HCT116 (cell line): Measurements from ENCODE around the gene IL3. TPM values are rescaled to one million over a fixed set of nuclear protein-coding genes. Genes with fewer than 3 reads are reported as not detected.

Experiments used
- ATAC-seq: fragments of 200-7000 bp; cut with Tn5 transposase; 2 replicates; pipeline ENCODE4 v1.9.1; 2020; ENCODE audit warnings: mild to moderate bottlenecking, moderate library complexity
- BruUV-seq: library from RNA; stranded (reverse); fragments of 400-500 nt; replicated peaks from 2 replicates; lab custom pipeline; 2021; lab: Mats Ljungman, UMichigan
- CTCF ChIA-PET: fragments of 300-600 bp; sonication (Branson Sonifier 250); formaldehyde crosslinking; loops from one replicate; lab custom pipeline; 2021; ENCODE audit warnings: antibody characterized with exemption; lab: Charles Lee
- POLR2A ChIA-PET: fragments of 300-600, 350-600 bp; sonication (Branson Sonifier 250); formaldehyde crosslinking; loops from one replicate; lab custom pipeline; 2021; ENCODE audit warnings: antibody characterized with exemption; lab: Charles Lee
- RAD21 ChIA-PET, 2 experiments: fragments of 300-600 bp; sonication (Branson Sonifier 250); formaldehyde crosslinking; loops; one replicate each; lab custom pipeline; 2023; ENCODE audit warnings: low total read pairs in 2 of 2; ENCODE audit not compliant: uncharacterized antibody in 2 of 2, unreplicated experiment in 2 of 2, low non-redundant PET in 1 of 2; lab: Charles Lee
- DNase-seq: peaks from one replicate; pipeline ENCODE4 v3.0.0-alpha.2; 2010; ENCODE audit warnings: low read depth, low spot score
- H2AFZ ChIP-seq: fragments of 200-600 bp; shearing (Covaris generic), sonication (generic); 2 replicates; pipeline ENCODE4 v1.6.1; 2017; ENCODE audit warnings: low read depth, mixed run types, mixed read lengths, antibody characterized with exemption, low read length; ENCODE audit not compliant: poor library complexity, severe bottlenecking
- H3K27ac ChIP-seq: 2 replicates; pipeline ENCODE4 v1.5.1; 2012; ENCODE audit warnings: low read depth, low read length
- H3K27me3 ChIP-seq: fragments of 200-600 bp; sonication (generic); 2 replicates; pipeline ENCODE4 v1.6.1; 2016; ENCODE audit warnings: mixed run types, low read length, mixed read lengths; ENCODE audit not compliant: insufficient read depth
- H3K36me3 ChIP-seq, 2 experiments: fragments of 200-500 bp in 1 of 2; fragments of 200-600 bp in 1 of 2; sonication (Bioruptor generic) in 1 of 2; sonication (generic) in 1 of 2; 2 replicates each; pipeline versions ENCODE4 v1.5.1 to v1.6.1; 2014 to 2016; ENCODE audit warnings: low read length in 2 of 2, inconsistent platforms in 1 of 2, mixed read lengths in 1 of 2, mixed run types in 1 of 2; ENCODE audit not compliant: insufficient read depth in 2 of 2, control insufficient read depth in 1 of 2
- H3K4me1 ChIP-seq, 2 experiments: fragments of 200-600 bp in 1 of 2; sonication (generic) in 1 of 2; 2 replicates each; pipeline versions ENCODE4 v1.5.1 to v1.6.1; 2012 to 2017; ENCODE audit warnings: low read length in 2 of 2, inconsistent platforms in 1 of 2, mild to moderate bottlenecking in 1 of 2, mixed read lengths in 1 of 2, mixed run types in 1 of 2, moderate library complexity in 1 of 2; ENCODE audit not compliant: insufficient read depth in 2 of 2, control insufficient read depth in 1 of 2
- H3K4me2 ChIP-seq: fragments of 200-600 bp; sonication (generic); 2 replicates; pipeline ENCODE4 v1.6.1; 2017; ENCODE audit warnings: mixed run types, low read length, mixed read lengths
- H3K4me3 ChIP-seq, 2 experiments: fragments of 200-600 bp in 1 of 2; sonication (generic) in 1 of 2; replicated peaks in 1 of 2; 2 replicates each; pipeline ENCODE4 v1.5.1; 2011 to 2016; ENCODE audit warnings: low read length in 2 of 2, control low read depth in 1 of 2, low read depth in 1 of 2, mild to moderate bottlenecking in 1 of 2, mixed read lengths in 1 of 2, mixed run types in 1 of 2
- H3K79me2 ChIP-seq: fragments of 200-600 bp; sonication (generic); 2 replicates; pipeline ENCODE4 v1.6.1; 2017; ENCODE audit warnings: mild to moderate bottlenecking, mixed run types, low read length, moderate library complexity, mixed read lengths; ENCODE audit not compliant: insufficient read depth
- H3K9ac ChIP-seq: fragments of 200-600 bp; sonication (generic); 2 replicates; pipeline ENCODE4 v1.6.1; 2016; ENCODE audit warnings: low read length, mixed read lengths
- H3K9me2 ChIP-seq: fragments of 200-600 bp; sonication (generic), shearing (Covaris generic); 2 replicates; pipeline ENCODE4 v1.6.1; 2017; ENCODE audit warnings: mixed run types, mild to moderate bottlenecking, moderate library complexity; ENCODE audit not compliant: insufficient read depth
- H3K9me3 ChIP-seq, 2 experiments: fragments of 200-500 bp in 1 of 2; fragments of 200-600 bp in 1 of 2; sonication (Bioruptor generic) in 1 of 2; sonication (generic) in 1 of 2; 2 replicates each; pipeline ENCODE4 v1.6.1; 2014 to 2017; ENCODE audit warnings: low read length in 2 of 2, mixed read lengths in 2 of 2, inconsistent platforms in 1 of 2, low read depth in 1 of 2, mild to moderate bottlenecking in 1 of 2, mixed run types in 1 of 2, moderate library complexity in 1 of 2; ENCODE audit not compliant: control insufficient read depth in 1 of 2, insufficient read depth in 1 of 2
- H4K20me1 ChIP-seq: fragments of 200-600 bp; sonication (generic), shearing (Covaris generic); 2 replicates; pipeline ENCODE4 v1.6.1; 2017; ENCODE audit warnings: mixed run types, mild to moderate bottlenecking, moderate library complexity; ENCODE audit not compliant: insufficient read depth
- ATF3 ChIP-seq: IDR thresholded peaks from 2 replicates; pipeline ENCODE4 v1.6.1; 2012
- CEBPB ChIP-seq: IDR thresholded peaks from 2 replicates; pipeline ENCODE4 v1.6.1; 2012; ENCODE audit warnings: low read depth
- CTCF ChIP-seq, 3 experiments: fragments of 200-600 bp in 1 of 3; sonication (generic) in 1 of 3; IDR thresholded peaks in 2 of 3; conservative IDR thresholded peaks in 1 of 3; 2 replicates each; pipeline ENCODE4 v1.5.1; 2012 to 2017; ENCODE audit warnings: low read depth in 2 of 3, low read length in 2 of 3, antibody characterized with exemption in 1 of 3, borderline replicate concordance in 1 of 3, control low read depth in 1 of 3, mild to moderate bottlenecking in 1 of 3, mixed read lengths in 1 of 3, mixed run types in 1 of 3, moderate library complexity in 1 of 3; ENCODE audit not compliant: insufficient read depth in 1 of 3
- EGR1 ChIP-seq: IDR thresholded peaks from 2 replicates; pipeline ENCODE4 v1.6.1; 2012; ENCODE audit warnings: low read depth
- EZH2phosphoT487 ChIP-seq: fragments of 200-600 bp; IDR thresholded peaks from 2 replicates; pipeline ENCODE4 v1.6.1; 2018; ENCODE audit warnings: antibody characterized with exemption, borderline replicate concordance
- JUND ChIP-seq: IDR thresholded peaks from 2 replicates; pipeline ENCODE4 v1.6.1; 2012
- POLR2AphosphoS5 ChIP-seq: IDR thresholded peaks from 2 replicates; pipeline ENCODE4 v1.6.1; 2011; ENCODE audit warnings: mild to moderate bottlenecking, low read depth, low read length, moderate library complexity
- RAD21 ChIP-seq: IDR thresholded peaks from 2 replicates; pipeline ENCODE4 v1.6.1; 2012; ENCODE audit warnings: low read depth, mild to moderate bottlenecking
- SIN3A ChIP-seq: IDR thresholded peaks from 2 replicates; pipeline ENCODE4 v1.6.1; 2012; ENCODE audit warnings: low read depth
- SP1 ChIP-seq: IDR thresholded peaks from 2 replicates; pipeline ENCODE4 v1.6.1; 2012; ENCODE audit warnings: low read depth
- YY1 ChIP-seq: IDR thresholded peaks from 2 replicates; pipeline ENCODE4 v1.6.1; 2011; ENCODE audit warnings: low read length, low read depth, moderate library complexity, mild to moderate bottlenecking; ENCODE audit not compliant: insufficient replicate concordance; ENCODE audit errors: extremely low read depth
- ZFX ChIP-seq: fragments of 450-650 bp; IDR thresholded peaks from 2 replicates; pipeline ENCODE4 v1.6.1; 2017
- intact Hi-C: fragments of 100-400 bp; cut with micrococcal nuclease; formaldehyde crosslinking; loops from 2 replicates; pipeline ENCODE4 v1.10.0; 2022
- total RNA-seq: library from RNA; stranded (reverse); gene quantifications from one replicate; pipeline ENCODE4 v1.2.1, GENCODE V29; 2021; ENCODE audit not compliant: unreplicated experiment

IL3 gene
- total RNA-seq, 1 experiment from 2014 or later, result not detected

- Histone ChIP-seq H2AFZ (peak overlapping the region; percentile 66), H3K79me2 (no peaks in the 10 kb centered on the region), H3K27ac (no peak overlapping the region), H4K20me1 (no peaks in the 10 kb centered on the region), H3K36me3 (no peaks in the 10 kb centered on the region), H3K4me1 (peaks cover 0 to 4% of the 10 kb centered on the region in 2 experiments; a peak in 1 of 4 replicates), H3K4me2 (no peak overlapping the region), H3K9me3 (no peaks in the 10 kb centered on the region), H3K4me3 (no peak overlapping the region), H3K9ac (no peak overlapping the region), H3K9me2 (no peaks in the 10 kb centered on the region), H3K27me3 (no peaks in the 10 kb centered on the region)
- no peak for DNase-seq
- ChIA-PET POLR2A (no interaction called here), CTCF (interaction anchor here (1.6 kb wide), 1 partner anchor 126 kb away, joined by 6 read pairs; no protein-coding TSS in a partner anchor), RAD21 (no interaction called here)
- intact Hi-C loops, result loop anchor here (1.0 to 10.0 kb wide), 5 partner anchors 113 to 641 kb away; no protein-coding TSS in a partner anchor
- no peak for ATAC-seq
- BruUV-seq, result no TSS peak
- TF ChIP-seq SIN3A, result no peak
- no peak for TF ChIP-seq CEBPB
- TF ChIP-seq ZFX, result no peak
- TF ChIP-seq POLR2AphosphoS5, result no peak
- TF ChIP-seq SP1, result no peak
- TF ChIP-seq ATF3, result no peak
- TF ChIP-seq JUND, result no peak
- TF ChIP-seq EZH2phosphoT487, result no peak
- TF ChIP-seq EGR1, result no peak
Observed at GRCh38 chr5:132064140-132064539, 3.7 kb downstream of the IL3 start.

- Histone ChIP-seq H3K27ac (peak overlapping the region; percentile 8; the same call in 1 of the 2 replicates), H3K4me1 (peaks cover 0 to 4% of the 10 kb centered on the region in 2 experiments; a peak in 1 of 4 replicates), H3K36me3 (no peaks in the 10 kb centered on the region), H3K79me2 (no peaks in the 10 kb centered on the region), H4K20me1 (no peaks in the 10 kb centered on the region), H3K4me3 (no peak overlapping the region), H3K27me3 (no peaks in the 10 kb centered on the region), H3K9ac (no peak overlapping the region), H3K4me2 (no peak overlapping the region; the same call in 1 of the 2 replicates), H2AFZ (no peak overlapping the region), H3K9me2 (no peaks in the 10 kb centered on the region), H3K9me3 (no peaks in the 10 kb centered on the region)
- ChIA-PET CTCF (interaction anchor here (0.9 to 1.6 kb wide), 9 partner anchors 37 to 642 kb away, joined by 3 to 6 read pairs (median 4); partner anchors contain the start of gene SLC22A5), RAD21 (interaction anchor here in 1 of 2 experiments (0.6 kb wide), 1 partner anchor 70 kb away, joined by 3 read pairs; no protein-coding TSS in a partner anchor), POLR2A (no interaction called here)
- ATAC-seq (peak; percentile 86), DNase-seq (peak; percentile 71)
- intact Hi-C loops, result loop anchor here (1.0 to 10.0 kb wide), 10 partner anchors 69 to 642 kb away; partner anchors contain the start of gene SLC22A5
- TF ChIP-seq CTCF (IDR thresholded peaks at IDR 0.05 in 2 of 3, conservative IDR thresholded peaks at IDR 0.05 in 1 of 3; ENCODE audit: borderline replicate concordance in 1 of 3, insufficient read depth in 1 of 3, low read depth in 2 of 3, low read length in 2 of 3), result peak; percentile 75 to 98 (median 93)
- TF ChIP-seq YY1, result no peak
- TF ChIP-seq RAD21, result peak; percentile 78
- no TSS peak for BruUV-seq
Observed at GRCh38 chr5:132064738-132065331, 4.4 kb downstream of the IL3 start.
